Lower lobe of right lung (tissue), 2 donors: ENCODE results near the gene FAM78A. TPM values are rescaled to one million over a fixed set of nuclear protein-coding genes. Genes with fewer than 3 reads are reported as not detected.
A peak's percentile ranks its signal among the peaks of the same experiment; 100 is the strongest.

Experiments used
- ATAC-seq, 2 donors: fragments of 200-7000 bp; cut with Tn5 transposase; one replicate each; pipeline ENCODE4 v1.9.1; 2020 to 2022; ENCODE audit warnings: mild to moderate bottlenecking in 2 of 2, moderate library complexity in 2 of 2
- DNase-seq: peaks from one replicate; pipeline ENCODE4 v3.0.0-alpha.2; 2020
- H3K27ac ChIP-seq: fragments of 200-600 bp; one replicate; pipeline ENCODE4 v1.8.0; 2022
- H3K27me3 ChIP-seq: fragments of 200-600 bp; one replicate; pipeline ENCODE4 v1.8.0; 2022; ENCODE audit warnings: low read depth
- H3K36me3 ChIP-seq: fragments of 200-600 bp; one replicate; pipeline ENCODE4 v1.8.0; 2022; ENCODE audit warnings: mild to moderate bottlenecking
- H3K4me1 ChIP-seq: fragments of 200-600 bp; one replicate; pipeline ENCODE4 v1.8.0; 2022
- H3K4me3 ChIP-seq: fragments of 200-600 bp; one replicate; pipeline ENCODE4 v1.8.0; 2022; ENCODE audit warnings: mild to moderate bottlenecking
- H3K9me3 ChIP-seq: fragments of 200-600 bp; one replicate; pipeline ENCODE4 v1.8.0; 2022
- CTCF ChIP-seq: fragments of 200-600 bp; IDR thresholded peaks from one replicate; pipeline ENCODE4 v1.8.0; 2022; ENCODE audit warnings: antibody characterized with exemption, mild to moderate bottlenecking
- intact Hi-C: fragments of 100-400 bp; cut with DNase I; formaldehyde crosslinking; loops from one replicate; pipeline ENCODE4 v1.11.0; 2022
- total RNA-seq: library from RNA; stranded (reverse); fragmentation: NEBNext Ultra II Directional; extraction: Animal tissue kit (Norgen Biotek cat#: 25700); gene quantifications from one replicate; pipeline ENCODE4 v1.2.1, GENCODE V29; 2021
- donor health status: DM: no; HTN: yes; CAD: no; lungs with severe emphysema.

The FAM78A gene
- total RNA-seq, 1 donor from 2014 or later, result 18.3 TPM

DNA sequence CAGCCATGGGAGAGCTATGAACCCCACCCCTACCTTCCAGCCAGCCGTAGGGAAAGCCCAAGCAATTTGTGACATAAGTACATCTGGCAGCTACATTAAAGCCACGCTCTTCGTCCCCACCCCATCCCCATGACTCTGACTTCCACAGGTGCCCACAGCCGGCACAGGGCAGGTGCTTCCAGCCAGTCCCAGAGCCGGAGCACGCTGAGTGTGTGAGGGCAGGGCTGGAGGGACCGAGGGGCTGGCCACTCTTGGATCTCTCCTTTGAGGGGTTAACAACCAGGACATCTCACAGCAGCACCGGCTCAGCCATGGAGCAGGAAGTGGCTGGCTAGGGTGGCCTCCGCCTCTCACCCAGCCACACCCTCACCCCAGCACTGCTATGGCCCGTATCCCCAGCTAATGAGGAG lies 2.4 kb upstream of the FAM78A start:
- H3K9me3 ChIP-seq, result no peaks in the 10 kb centered on the region
- intact Hi-C loops, result no loop called here
- no peaks in the 10 kb centered on the region for H3K36me3 ChIP-seq
- H3K27me3 ChIP-seq, result peaks cover 28% of the 10 kb centered on the region
- peaks cover 17% of the 10 kb centered on the region for H3K4me1 ChIP-seq
- H3K27ac ChIP-seq, result peak overlapping the region; percentile 47
- TF ChIP-seq CTCF, result no peak
- DNase-seq (no peak), ATAC-seq (no peak)
- H3K4me3 ChIP-seq, result no peak overlapping the region

DNA sequence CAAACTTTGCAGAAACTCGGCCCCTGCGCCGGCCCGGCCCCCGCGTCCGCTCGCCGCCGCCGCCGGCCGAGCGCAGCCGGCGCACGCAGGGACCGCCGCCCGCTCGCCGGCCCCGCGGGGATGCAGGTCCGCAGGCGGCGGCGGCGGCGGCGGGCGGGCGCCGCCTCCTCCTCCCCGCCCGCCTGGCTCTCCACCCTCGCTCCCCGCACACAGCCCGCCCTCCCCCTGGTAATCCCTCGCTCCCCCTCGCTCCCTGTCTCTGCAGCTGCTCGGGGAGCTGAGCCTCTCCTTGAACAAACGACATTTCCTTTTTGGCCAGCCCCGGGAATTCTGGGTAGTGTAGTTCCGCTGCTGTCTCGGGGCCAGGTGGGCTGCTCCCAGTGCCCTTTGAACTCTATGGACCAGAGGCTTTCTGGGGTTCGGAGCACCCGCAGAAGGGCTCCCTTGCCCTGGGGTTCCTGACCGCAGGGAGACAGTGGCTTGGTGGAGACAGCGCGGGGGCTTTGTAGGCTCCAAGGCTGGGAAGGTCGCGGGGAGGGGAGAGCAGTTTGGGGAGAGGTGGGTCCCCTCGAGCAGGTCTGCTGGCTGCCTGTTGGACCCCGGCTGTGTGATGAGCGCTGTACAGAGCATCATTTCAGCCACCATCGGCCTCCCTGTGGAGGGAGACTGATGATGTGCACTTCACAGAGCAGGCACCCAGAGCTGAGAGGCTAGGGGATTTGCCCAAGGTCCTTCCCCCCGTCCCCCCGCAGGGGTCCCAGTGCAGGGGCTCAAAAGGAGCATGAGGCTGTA lies 1.8 kb upstream of the FAM78A start:
- Histone ChIP-seq H3K36me3 (no peaks in the 10 kb centered on the region), H3K27ac (peak overlapping the region; percentile 89), H3K4me3 (peak overlapping the region; percentile 76), H3K4me1 (peaks cover 22% of the 10 kb centered on the region), H3K9me3 (no peaks in the 10 kb centered on the region), H3K27me3 (peaks cover 28% of the 10 kb centered on the region)
- TF ChIP-seq CTCF, result no peak
- ATAC-seq, result peak; percentile 74 to 76
- DNase-seq, result peak; percentile 80
- intact Hi-C loops, result no loop called here

DNA sequence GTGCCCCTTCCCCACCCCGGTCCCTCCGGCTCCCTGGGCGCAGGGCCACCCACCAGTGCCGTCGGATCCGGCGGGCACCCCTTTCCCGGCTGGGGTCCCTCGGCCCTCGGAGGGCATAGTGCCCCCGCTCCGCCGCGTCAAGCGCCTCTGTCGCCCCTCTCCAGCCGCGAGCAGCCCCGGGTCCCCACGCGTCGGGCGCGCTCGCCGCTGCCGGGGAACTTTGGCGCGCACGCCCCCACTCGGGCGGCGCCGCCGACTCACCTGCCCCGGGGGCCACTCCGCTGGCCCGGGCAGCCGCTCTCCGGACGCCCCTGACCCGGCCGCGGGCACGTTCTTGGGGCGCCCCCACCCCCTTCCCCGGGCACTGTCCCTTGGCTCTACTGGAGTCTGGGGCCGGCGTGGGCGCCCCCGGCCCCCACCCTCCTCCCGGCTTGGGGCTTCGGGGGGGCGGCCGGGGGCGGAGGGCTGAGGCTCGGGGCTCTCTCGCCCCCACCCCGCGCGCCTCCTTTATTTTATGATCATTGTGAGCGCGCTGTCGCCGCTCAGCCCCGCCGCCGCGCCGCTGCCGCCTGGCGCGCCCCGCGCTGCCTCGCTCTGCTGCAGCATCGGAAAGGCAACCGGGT lies 1.1 kb upstream of the FAM78A start:
- ATAC-seq (no peak), DNase-seq (no peak)
- Histone ChIP-seq H3K9me3 (no peaks in the 10 kb centered on the region), H3K27ac (peak overlapping the region; percentile 89), H3K4me3 (peak overlapping the region; percentile 76), H3K27me3 (peaks cover 21% of the 10 kb centered on the region), H3K4me1 (peaks cover 26% of the 10 kb centered on the region), H3K36me3 (no peaks in the 10 kb centered on the region)
- intact Hi-C loops, result no loop called here
- no peak for TF ChIP-seq CTCF

DNA sequence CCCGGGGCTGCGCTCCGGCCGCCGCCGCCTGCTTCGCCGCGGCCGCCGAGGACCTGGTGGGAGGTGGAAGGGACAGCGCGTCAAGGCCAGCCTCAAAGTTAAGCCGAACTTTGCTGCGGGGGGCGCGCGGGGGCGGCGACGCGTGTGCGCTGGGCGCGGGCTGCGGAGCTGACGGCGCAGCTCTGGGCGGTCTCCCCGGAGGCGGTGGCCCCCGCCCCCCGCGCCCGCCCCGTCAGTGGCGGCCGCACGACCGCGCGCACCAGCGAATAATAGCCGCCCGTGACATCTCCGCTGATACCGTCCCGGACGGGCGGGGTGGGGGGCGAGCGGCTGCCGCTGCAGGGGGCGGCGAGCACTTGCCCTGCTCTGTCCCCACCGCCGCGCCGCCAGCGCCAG lies 579 bp upstream of the FAM78A start:
- Histone ChIP-seq H3K4me1 (peaks cover 29% of the 10 kb centered on the region), H3K27ac (peak overlapping the region; percentile 89), H3K9me3 (no peaks in the 10 kb centered on the region), H3K4me3 (peak overlapping the region; percentile 76), H3K27me3 (peaks cover 16% of the 10 kb centered on the region), H3K36me3 (no peaks in the 10 kb centered on the region)
- DNase-seq (no peak), ATAC-seq (no peak)
- no peak for TF ChIP-seq CTCF
- intact Hi-C loops, result no loop called here

DNA sequence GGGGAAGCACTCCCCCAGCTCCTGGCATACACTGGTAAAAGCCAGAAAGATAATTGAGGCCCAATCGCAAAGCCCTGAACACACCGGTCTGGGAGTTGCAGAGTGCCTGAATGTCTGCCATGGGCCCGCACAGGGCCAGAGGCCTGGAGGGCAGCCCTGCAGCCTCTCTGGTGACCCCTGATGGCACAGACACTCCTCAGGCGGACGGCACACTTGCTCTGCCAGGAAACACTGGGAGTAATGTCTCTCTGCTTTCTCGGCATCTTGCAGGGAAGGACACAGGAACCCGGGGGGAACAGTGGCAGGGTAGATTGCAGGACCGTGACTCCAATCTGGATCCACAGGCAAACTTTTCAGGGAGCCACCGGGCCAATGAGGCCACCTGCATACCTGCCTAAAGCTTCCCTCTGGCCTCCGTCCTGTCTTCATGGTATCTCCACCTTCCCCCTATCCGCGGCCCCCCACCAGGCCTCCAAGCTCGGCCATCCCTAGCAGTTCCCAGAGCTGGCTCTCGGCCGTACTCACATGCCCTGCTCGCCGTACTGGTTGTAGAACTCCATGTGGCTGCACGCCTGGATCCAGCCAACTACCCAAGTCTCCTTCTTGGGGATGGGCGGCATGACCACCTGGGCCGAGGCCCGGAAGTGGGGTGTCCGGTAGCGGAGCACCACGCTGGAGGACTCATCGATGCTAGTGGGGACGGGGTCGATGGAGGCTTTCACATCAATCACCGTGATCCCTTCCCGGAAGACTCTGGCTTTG lies 797 bp downstream of the FAM78A start:
- TF ChIP-seq CTCF, result peak; percentile 40
- Histone ChIP-seq H3K36me3 (no peaks in the 10 kb centered on the region), H3K9me3 (no peaks in the 10 kb centered on the region), H3K27ac (peak overlapping the region; percentile 89), H3K4me1 (peaks cover 41% of the 10 kb centered on the region), H3K4me3 (peak overlapping the region; percentile 76), H3K27me3 (peaks cover 3% of the 10 kb centered on the region)
- intact Hi-C loops, result no loop called here
- ATAC-seq (peak; percentile 38), DNase-seq (no peak)
